ENCODE data around the gene PEX26. TPM values are rescaled to one million over a fixed set of nuclear protein-coding genes. Genes with fewer than 3 reads are reported as not detected.

The PEX26 gene
- total and polyA plus RNA-seq, 2 donors (not counting 3 experiments of a cell fraction or from before 2014, with no cell fraction given): 25.6 to 44.4 TPM

Small RNAs within 50 kb of the gene (small RNA-seq; reads per million reads assigned to genes)
- gene AC016027.5 (ENCODE audit: insufficient read depth, insufficient read length, low read depth, low replicate concordance): not detected

Other genes with a start within 250 kb of the PEX26 start
- gene MICAL3, start 53.4 kb upstream of the PEX26 start, total RNA-seq: 63.4 and 63.7 TPM in 2 replicates
- 11.7 and 14.5 TPM in 2 replicates for gene MICAL3, start 53.4 kb upstream of the PEX26 start, polyA plus RNA-seq
- gene TUBA8, start 32.8 kb downstream of the PEX26 start, total RNA-seq: 4.0 and 6.9 TPM in 2 replicates
- gene TUBA8, start 32.8 kb downstream of the PEX26 start, polyA plus RNA-seq: 8.9 and 10.7 TPM in 2 replicates
- gene USP18, start 72.2 kb downstream of the PEX26 start, total RNA-seq: 16.5 and 17.2 TPM in 2 replicates
- 12.2 and 13.9 TPM in 2 replicates for gene USP18, start 72.2 kb downstream of the PEX26 start, polyA plus RNA-seq

Data from endothelial cell of umbilical vein (primary cell).